22Rv1 (cell line): ENCODE results near the gene OBP2A.

ENCODE experiments used
- ZFX ChIP-seq: fragments of 450-650 bp; IDR thresholded peaks from 2 replicates; pipeline ENCODE4 v1.6.1; 2017; ENCODE audit warnings: antibody characterized with exemption, borderline replicate concordance
- TF ChIP-seq, protein P1 (sequence below): fragments of 450-650 bp; IDR thresholded peaks from 2 replicates; pipeline ENCODE4 v1.5.1; 2017; ENCODE audit warnings: mild to moderate bottlenecking

DNA sequence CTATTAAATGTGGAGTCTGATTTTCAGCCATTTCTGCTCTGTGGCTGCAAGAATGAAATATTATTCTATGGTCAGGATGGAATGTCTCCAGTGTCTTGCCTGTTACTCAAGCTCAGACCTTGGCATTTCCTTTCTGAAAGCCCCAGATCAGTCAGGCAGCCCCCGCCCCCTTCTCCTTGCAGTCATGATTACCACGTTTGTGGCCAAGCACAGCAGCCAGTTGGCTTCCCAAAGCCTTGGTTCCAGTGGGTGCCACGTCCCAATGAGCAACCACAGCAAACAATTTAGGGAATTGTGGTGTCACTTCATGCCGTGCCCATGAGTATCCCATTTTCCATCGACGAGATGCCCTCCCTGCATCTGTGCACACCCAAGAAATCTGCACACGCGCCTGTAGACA, 9.7 kb upstream of the OBP2A start:
- TF ChIP-seq, protein P1, sequence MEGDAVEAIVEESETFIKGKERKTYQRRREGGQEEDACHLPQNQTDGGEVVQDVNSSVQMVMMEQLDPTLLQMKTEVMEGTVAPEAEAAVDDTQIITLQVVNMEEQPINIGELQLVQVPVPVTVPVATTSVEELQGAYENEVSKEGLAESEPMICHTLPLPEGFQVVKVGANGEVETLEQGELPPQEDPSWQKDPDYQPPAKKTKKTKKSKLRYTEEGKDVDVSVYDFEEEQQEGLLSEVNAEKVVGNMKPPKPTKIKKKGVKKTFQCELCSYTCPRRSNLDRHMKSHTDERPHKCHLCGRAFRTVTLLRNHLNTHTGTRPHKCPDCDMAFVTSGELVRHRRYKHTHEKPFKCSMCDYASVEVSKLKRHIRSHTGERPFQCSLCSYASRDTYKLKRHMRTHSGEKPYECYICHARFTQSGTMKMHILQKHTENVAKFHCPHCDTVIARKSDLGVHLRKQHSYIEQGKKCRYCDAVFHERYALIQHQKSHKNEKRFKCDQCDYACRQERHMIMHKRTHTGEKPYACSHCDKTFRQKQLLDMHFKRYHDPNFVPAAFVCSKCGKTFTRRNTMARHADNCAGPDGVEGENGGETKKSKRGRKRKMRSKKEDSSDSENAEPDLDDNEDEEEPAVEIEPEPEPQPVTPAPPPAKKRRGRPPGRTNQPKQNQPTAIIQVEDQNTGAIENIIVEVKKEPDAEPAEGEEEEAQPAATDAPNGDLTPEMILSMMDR: no peak
- no peak for TF ChIP-seq ZFX
